ENCODE measurements around the gene HCN4.

HCN4 gene

DNA sequence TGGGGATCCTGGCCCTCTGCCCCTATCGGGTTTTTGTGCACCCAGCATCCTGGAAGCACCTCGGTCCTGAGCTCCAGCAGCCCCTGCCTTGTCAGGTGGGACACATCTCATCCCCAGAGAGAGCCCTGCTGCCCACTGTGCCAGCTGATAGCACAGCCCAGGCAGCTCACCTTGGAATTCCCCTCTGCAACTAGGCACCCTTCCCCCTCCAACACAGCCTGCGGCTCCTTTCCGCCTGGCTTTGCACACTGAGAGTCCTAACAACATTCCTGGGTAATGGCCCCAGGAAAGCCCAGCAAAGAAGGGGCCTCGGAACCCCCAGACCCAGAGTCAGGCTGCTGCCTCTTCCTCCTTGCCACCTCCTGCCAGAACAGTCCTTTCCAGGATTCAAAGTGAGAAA is 5.9 kb downstream of the HCN4 start:
- H3K4me3 ChIP-seq (ENCODE audit: low read depth, low read length), result no peak overlapping the region

DNA sequence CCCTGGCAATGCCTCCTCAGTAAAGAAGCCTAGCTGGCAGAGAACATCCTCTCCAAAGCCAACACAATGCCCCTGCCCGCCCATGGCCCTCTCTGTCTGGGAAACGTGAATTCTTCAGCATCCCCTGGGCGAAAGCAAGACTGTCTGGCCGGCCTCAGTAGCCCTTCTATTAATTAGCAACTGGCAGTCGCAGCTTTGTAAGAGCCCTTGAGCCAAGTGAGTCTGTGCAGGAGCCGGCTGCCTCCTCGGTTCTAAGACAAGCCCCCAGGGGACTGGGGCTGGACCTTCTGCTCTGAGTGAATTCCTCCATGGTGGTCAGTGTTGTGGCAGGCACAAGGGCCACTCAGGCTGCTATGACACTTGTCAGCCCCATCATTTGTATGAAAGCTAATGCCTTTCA is 7.4 kb downstream of the HCN4 start:
- TF ChIP-seq POLR2A (IDR thresholded peaks at IDR 0.05; ENCODE audit: extremely low read depth, insufficient read length) (no peak), MYC (IDR thresholded peaks at IDR 0.05; ENCODE audit: low read depth, low read length) (no peak)
- TF ChIP-seq, protein P1, sequence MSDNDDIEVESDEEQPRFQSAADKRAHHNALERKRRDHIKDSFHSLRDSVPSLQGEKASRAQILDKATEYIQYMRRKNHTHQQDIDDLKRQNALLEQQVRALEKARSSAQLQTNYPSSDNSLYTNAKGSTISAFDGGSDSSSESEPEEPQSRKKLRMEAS (IDR thresholded peaks at IDR 0.05; ENCODE audit: low read depth, low read length), result no peak
- TF ChIP-seq, protein P2, sequence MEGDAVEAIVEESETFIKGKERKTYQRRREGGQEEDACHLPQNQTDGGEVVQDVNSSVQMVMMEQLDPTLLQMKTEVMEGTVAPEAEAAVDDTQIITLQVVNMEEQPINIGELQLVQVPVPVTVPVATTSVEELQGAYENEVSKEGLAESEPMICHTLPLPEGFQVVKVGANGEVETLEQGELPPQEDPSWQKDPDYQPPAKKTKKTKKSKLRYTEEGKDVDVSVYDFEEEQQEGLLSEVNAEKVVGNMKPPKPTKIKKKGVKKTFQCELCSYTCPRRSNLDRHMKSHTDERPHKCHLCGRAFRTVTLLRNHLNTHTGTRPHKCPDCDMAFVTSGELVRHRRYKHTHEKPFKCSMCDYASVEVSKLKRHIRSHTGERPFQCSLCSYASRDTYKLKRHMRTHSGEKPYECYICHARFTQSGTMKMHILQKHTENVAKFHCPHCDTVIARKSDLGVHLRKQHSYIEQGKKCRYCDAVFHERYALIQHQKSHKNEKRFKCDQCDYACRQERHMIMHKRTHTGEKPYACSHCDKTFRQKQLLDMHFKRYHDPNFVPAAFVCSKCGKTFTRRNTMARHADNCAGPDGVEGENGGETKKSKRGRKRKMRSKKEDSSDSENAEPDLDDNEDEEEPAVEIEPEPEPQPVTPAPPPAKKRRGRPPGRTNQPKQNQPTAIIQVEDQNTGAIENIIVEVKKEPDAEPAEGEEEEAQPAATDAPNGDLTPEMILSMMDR (IDR thresholded peaks at IDR 0.05; ENCODE audit: low read depth, low read length), result no peak
- DNase-seq (ENCODE audit: low read depth), result no peak
- no peak overlapping the region for H3K4me3 ChIP-seq (ENCODE audit: low read depth, low read length)

More for the DNA sequence above, 5.9 kb downstream of the HCN4 start:
- no peak for TF ChIP-seq POLR2A (IDR thresholded peaks at IDR 0.05; ENCODE audit: extremely low read depth, insufficient read length)
- DNase-seq (ENCODE audit: low read depth), result no peak

DNA sequence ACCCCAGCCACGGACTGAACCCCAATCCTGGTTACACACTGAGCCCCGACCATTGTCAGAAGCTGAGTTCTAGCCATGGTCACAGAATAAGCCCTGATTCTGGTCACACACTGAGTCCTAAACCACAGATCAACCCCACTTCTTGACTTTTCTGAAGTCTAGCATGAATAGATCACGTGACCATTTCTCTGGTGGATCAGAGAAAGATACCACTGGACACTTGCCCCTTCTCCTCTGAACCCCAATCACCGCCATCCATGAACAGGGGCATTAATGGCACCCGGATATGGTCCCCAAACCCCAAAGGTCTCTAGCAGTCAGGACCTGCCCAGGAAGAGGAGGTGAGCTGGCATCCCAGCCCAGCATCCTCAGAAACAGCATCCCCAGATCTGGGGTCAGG is 9.1 kb downstream of the HCN4 start:
- TF ChIP-seq, protein P1 (IDR thresholded peaks at IDR 0.05; ENCODE audit: low read depth, low read length), result no peak
- TF ChIP-seq, protein P2 (IDR thresholded peaks at IDR 0.05; ENCODE audit: low read depth, low read length), result no peak
- TF ChIP-seq MYC (IDR thresholded peaks at IDR 0.05; ENCODE audit: low read depth, low read length), result no peak
- no peak for TF ChIP-seq POLR2A (IDR thresholded peaks at IDR 0.05; ENCODE audit: extremely low read depth, insufficient read length)
- DNase-seq (ENCODE audit: low read depth), result no peak
- no peak overlapping the region for H3K4me3 ChIP-seq (ENCODE audit: low read depth, low read length)

DNA sequence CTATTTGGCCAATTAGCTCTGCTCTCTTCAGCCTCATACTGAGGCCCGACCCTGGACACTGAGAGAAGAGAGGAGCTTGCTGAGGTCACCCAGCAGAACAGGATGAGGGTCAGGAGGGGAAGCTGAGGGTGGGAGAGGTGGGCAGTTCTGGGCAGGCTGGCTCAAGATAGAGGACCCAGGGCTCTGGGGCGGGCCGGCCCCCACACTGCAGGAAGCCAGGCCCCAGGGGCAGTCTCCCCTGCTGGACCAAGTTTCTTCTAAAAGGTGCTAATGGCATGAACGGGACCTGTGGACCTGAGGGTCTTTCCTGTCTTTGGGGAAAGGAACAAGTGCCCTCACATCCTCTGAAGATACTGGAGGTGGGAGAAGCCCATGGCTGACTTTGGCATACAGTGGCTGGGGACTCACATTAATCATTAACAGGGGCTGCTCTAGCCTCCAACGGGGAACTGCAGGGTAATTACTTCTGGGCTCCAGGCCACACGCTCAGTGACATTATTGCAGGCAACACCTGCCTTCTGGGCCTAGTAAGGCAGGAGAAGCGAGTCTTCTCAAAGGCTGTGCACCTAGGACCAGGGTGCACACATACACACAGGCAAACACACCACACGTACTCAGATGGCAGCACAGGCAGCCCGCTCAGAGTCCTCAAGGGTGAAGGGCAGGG is 10.6 kb downstream of the HCN4 start:
- TF ChIP-seq, protein P2 (IDR thresholded peaks at IDR 0.05; ENCODE audit: low read depth, low read length), result no peak
- TF ChIP-seq MYC (IDR thresholded peaks at IDR 0.05; ENCODE audit: low read depth, low read length), result no peak
- no peak for TF ChIP-seq POLR2A (IDR thresholded peaks at IDR 0.05; ENCODE audit: extremely low read depth, insufficient read length)
- DNase-seq (ENCODE audit: low read depth), result no peak
- H3K4me3 ChIP-seq (ENCODE audit: low read depth, low read length), result no peak overlapping the region

DNA sequence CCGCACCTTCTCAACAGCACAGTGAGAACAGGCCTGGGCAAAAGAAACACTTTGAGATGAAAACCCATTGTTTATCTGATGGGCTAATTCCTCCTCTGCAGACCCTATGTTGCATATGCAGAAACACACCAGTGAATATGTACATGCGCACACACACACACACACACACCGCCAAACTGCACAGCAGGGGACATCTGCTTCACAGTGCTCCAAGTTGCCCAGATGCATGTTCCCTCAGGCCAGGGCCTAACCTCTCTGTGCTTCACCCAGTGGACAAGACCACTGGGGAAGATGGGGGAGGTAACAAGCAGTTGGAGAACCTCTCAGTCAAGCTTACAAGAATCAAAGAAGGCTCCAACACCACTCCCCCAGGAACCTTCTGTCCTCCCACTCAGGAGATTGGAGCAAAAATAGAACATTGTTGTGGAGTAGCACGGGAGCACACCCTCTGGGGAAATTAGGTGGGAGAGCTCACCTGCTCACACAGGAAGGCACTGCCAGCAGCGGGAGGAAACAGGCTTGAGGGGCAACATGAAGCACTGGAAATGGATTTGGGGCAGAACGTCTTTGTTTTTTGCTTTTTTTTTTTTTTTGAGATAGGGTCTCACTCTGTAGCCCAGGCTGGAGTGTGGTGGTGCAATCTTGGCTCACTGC is 13.0 kb downstream of the HCN4 start:
- TF ChIP-seq POLR2A (IDR thresholded peaks at IDR 0.05; ENCODE audit: extremely low read depth, insufficient read length), result no peak
- TF ChIP-seq, protein P1 (IDR thresholded peaks at IDR 0.05; ENCODE audit: low read depth, low read length), result no peak
- no peak for TF ChIP-seq MYC (IDR thresholded peaks at IDR 0.05; ENCODE audit: low read depth, low read length)
- TF ChIP-seq, protein P2 (IDR thresholded peaks at IDR 0.05; ENCODE audit: low read depth, low read length), result no peak
- H3K4me3 ChIP-seq (ENCODE audit: low read depth, low read length), result no peak overlapping the region
- DNase-seq (ENCODE audit: low read depth), result no peak

DNA sequence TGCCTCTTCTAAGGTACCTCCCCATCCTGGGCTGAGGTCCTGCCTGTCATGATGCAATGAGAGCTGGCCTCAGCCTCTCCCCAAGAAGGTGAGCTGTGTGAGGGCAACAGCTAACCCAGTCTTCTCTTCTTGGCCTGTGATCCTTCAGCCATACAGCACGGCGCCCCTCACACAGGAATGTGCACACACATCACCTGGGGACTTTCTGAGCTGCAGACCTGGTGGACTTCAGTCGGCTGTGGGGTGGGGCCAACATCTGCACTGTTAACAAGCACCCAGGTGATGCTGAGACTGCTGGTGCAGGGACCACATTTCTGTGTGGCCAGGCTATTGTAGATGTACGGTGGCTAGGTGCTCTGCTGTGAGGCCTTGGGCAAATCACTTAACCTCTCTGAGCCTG is 14.5 kb downstream of the HCN4 start:
- TF ChIP-seq MYC (IDR thresholded peaks at IDR 0.05; ENCODE audit: low read depth, low read length) (no peak), POLR2A (IDR thresholded peaks at IDR 0.05; ENCODE audit: extremely low read depth, insufficient read length) (no peak)
- TF ChIP-seq, protein P1 (IDR thresholded peaks at IDR 0.05; ENCODE audit: low read depth, low read length), result no peak
- TF ChIP-seq, protein P2 (IDR thresholded peaks at IDR 0.05; ENCODE audit: low read depth, low read length), result no peak
- no peak overlapping the region for H3K4me3 ChIP-seq (ENCODE audit: low read depth, low read length)
- DNase-seq (ENCODE audit: low read depth), result no peak
